Anterior cingulate cortex (tissue), 58 donors: ENCODE data around the gene ROBO2.

Experiments
- DNase-seq, 58 donors: peaks; one replicate each; lab custom pipeline; 2025; lab: John Stamatoyannopoulos, UW

Gene ROBO2

GRCh38 chr3:77247817-77248216 is 207.9 kb downstream of the ROBO2 start:
- DNase-seq = peak in 1 of 58 donors; percentile 1

- DNase-seq = no peak
Observed at GRCh38 chr3:77248420-77248819, 208.5 kb downstream of the ROBO2 start.

GRCh38 chr3:77251136-77251535 is 211.2 kb downstream of the ROBO2 start:
- no peak for DNase-seq

GRCh38 chr3:77254967-77255831 is 215.3 kb downstream of the ROBO2 start:
- peak in 10 of 58 donors; percentile 1 to 40 (median 16) for DNase-seq

GRCh38 chr3:77256584-77257503 is 216.9 kb downstream of the ROBO2 start:
- DNase-seq = no peak

GRCh38 chr3:77259694-77260093 is 219.8 kb downstream of the ROBO2 start:
- no peak for DNase-seq

- no peak for DNase-seq
Observed at GRCh38 chr3:77262361-77262760, 222.5 kb downstream of the ROBO2 start.

GRCh38 chr3:77267589-77267988 is 227.7 kb downstream of the ROBO2 start:
- no peak for DNase-seq

GRCh38 chr3:77271306-77271705 is 231.4 kb downstream of the ROBO2 start:
- DNase-seq = no peak

- no peak for DNase-seq
Observed at GRCh38 chr3:77271711-77272110, 231.8 kb downstream of the ROBO2 start.

- DNase-seq = no peak
Observed at GRCh38 chr3:77279276-77279675, 239.4 kb downstream of the ROBO2 start.

- no peak for DNase-seq
Observed at GRCh38 chr3:77281721-77282120, 241.8 kb downstream of the ROBO2 start.

GRCh38 chr3:77283108-77283507 is 243.2 kb downstream of the ROBO2 start:
- DNase-seq = no peak

GRCh38 chr3:77288348-77288747 is 248.4 kb downstream of the ROBO2 start:
- DNase-seq = no peak

GRCh38 chr3:77296527-77296926 is 256.6 kb downstream of the ROBO2 start:
- DNase-seq = no peak

- DNase-seq = no peak
Observed at GRCh38 chr3:77298417-77298816, 258.5 kb downstream of the ROBO2 start.

GRCh38 chr3:77303955-77304699 is 264.2 kb downstream of the ROBO2 start:
- DNase-seq = no peak

- DNase-seq = no peak
Observed at GRCh38 chr3:77304700-77305021, 264.8 kb downstream of the ROBO2 start.

- DNase-seq = no peak
Observed at GRCh38 chr3:77309460-77309859, 269.6 kb downstream of the ROBO2 start.

GRCh38 chr3:77313843-77314242 is 273.9 kb downstream of the ROBO2 start:
- no peak for DNase-seq

- no peak for DNase-seq
Observed at GRCh38 chr3:77319711-77320110, 279.8 kb downstream of the ROBO2 start.
